Measurements from ENCODE around the gene SERPINA3. TPM values are rescaled to one million over a fixed set of nuclear protein-coding genes. Genes with fewer than 3 reads are reported as not detected.
A peak's percentile ranks its signal among the peaks of the same experiment; 100 is the strongest.

SERPINA3 gene
- total RNA-seq, result 100 to 1,000 TPM; 352 to 505 TPM

- no peaks in the 10 kb centered on the region for H3K27me3 ChIP-seq (replicated peaks; ENCODE audit: insufficient read depth)
- DNase-seq (ENCODE audit: low spot score), result no peak
- no peaks in the 10 kb centered on the region for H3K36me3 ChIP-seq
- WGBS, result 40% methylated on average over 4 of the region's 4 CpGs
- H3K4me3 ChIP-seq, result no peak within 1 kb of the TSS
- H3K4me1 ChIP-seq (replicated peaks), result no peaks in the 10 kb centered on the region
- peak within 1 kb of the TSS in 1 of 2 donors; percentile 22 for H3K27ac ChIP-seq
- intact Hi-C loops (cut with DNase I), result no loop called here
- TF ChIP-seq POLR2A (IDR thresholded peaks at IDR 0.05), result no peak
- TF ChIP-seq POLR2AphosphoS5 (IDR thresholded peaks at IDR 0.05), result peak; percentile 31
- TF ChIP-seq CTCF (IDR thresholded peaks at IDR 0.05), result no peak
- no peaks in the 10 kb centered on the region for H3K9me3 ChIP-seq
These were observed at the start of gene SERPINA3 for GRCh38 chr14:94612174-94612573. Gene SERPINA3 (plus strand): TSS chr14:94612391. CDS start chr14:94614442, 2,051 bp downstream.

- Histone ChIP-seq H3K36me3 (no peaks in the 10 kb centered on the region), H3K27ac (no peak overlapping the region), H3K27me3 (replicated peaks; ENCODE audit: insufficient read depth) (no peaks in the 10 kb centered on the region), H3K4me1 (replicated peaks) (no peaks in the 10 kb centered on the region), H3K4me3 (no peak overlapping the region), H3K9me3 (no peaks in the 10 kb centered on the region)
- no peak for TF ChIP-seq POLR2A (IDR thresholded peaks at IDR 0.05)
- no peak for TF ChIP-seq POLR2AphosphoS5 (IDR thresholded peaks at IDR 0.05)
- no peak for TF ChIP-seq CTCF (IDR thresholded peaks at IDR 0.05)
- WGBS, result 91% methylated on average over 16 of the region's 16 CpGs
- DNase-seq (ENCODE audit: low spot score), result no peak
- intact Hi-C loops (cut with DNase I), result no loop called here
These were observed 49.0 kb upstream of the SERPINA3 start for GRCh38 chr14:94562941-94563883.

- DNase-seq (ENCODE audit: low spot score), result no peak
- H3K27me3 ChIP-seq (replicated peaks; ENCODE audit: insufficient read depth), result no peaks in the 10 kb centered on the region
- TF ChIP-seq CTCF (IDR thresholded peaks at IDR 0.05) (no peak), POLR2A (IDR thresholded peaks at IDR 0.05) (no peak), POLR2AphosphoS5 (IDR thresholded peaks at IDR 0.05) (no peak)
- intact Hi-C loops (cut with DNase I), result no loop called here
- no peak overlapping the region for H3K4me3 ChIP-seq
- H3K9me3 ChIP-seq, result no peaks in the 10 kb centered on the region
- no peaks in the 10 kb centered on the region for H3K4me1 ChIP-seq (replicated peaks)
- no peaks in the 10 kb centered on the region for H3K36me3 ChIP-seq
- no peak overlapping the region for H3K27ac ChIP-seq
These were observed 47.8 kb upstream of the SERPINA3 start for GRCh38 chr14:94564381-94564780.

DNA sequence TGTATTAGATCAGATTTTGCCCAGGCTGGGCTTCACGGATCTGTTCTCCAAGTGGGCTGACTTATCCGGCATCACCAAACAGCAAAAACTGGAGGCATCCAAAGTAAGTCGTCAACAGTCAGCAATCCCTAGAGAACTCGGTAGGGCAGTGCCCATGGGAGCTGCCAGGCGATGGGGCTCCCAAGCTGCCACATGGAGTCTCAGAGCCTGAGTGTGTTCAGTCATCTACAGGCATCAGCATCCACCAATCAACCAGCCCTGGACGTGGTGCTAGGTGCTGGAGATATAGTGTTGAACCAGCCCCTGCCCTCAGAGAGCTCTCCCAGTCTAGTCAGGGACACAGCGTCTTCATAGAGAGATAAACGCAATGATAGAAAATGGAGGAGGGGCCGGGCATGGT lies 44.0 kb upstream of the SERPINA3 start:
- WGBS, result 83% methylated on average over 9 of the region's 9 CpGs
- Histone ChIP-seq H3K27ac (no peak overlapping the region), H3K4me1 (replicated peaks) (no peaks in the 10 kb centered on the region), H3K27me3 (replicated peaks; ENCODE audit: insufficient read depth) (no peaks in the 10 kb centered on the region), H3K36me3 (no peaks in the 10 kb centered on the region), H3K4me3 (no peak overlapping the region), H3K9me3 (no peaks in the 10 kb centered on the region)
- DNase-seq (ENCODE audit: low spot score), result no peak
- intact Hi-C loops (cut with DNase I), result no loop called here
- TF ChIP-seq CTCF (IDR thresholded peaks at IDR 0.05), result no peak
- TF ChIP-seq POLR2A (IDR thresholded peaks at IDR 0.05), result no peak
- no peak for TF ChIP-seq POLR2AphosphoS5 (IDR thresholded peaks at IDR 0.05)
